OCI-M2 (cell line): ENCODE data around the gene KIAA0930.
"Not testable (repeated sequence)": the region's sequence is repeated elsewhere in the genome, so short reads cannot be mapped to it uniquely, and the experiment has no call there.

ENCODE experiments used
- DNase-seq: peaks from one replicate; lab custom pipeline; 2025; ENCODE audit not compliant: unreplicated experiment; lab: John Stamatoyannopoulos, UW

Gene KIAA0930

GRCh38 chr22:45263463-45264269 is 23.0 kb upstream of the KIAA0930 start:
- DNase-seq = no peak

- no peak for DNase-seq
Measured at GRCh38 chr22:45262931-45263462, 22.3 kb upstream of the KIAA0930 start.

- DNase-seq = no peak
Measured at GRCh38 chr22:45262195-45262930, 21.7 kb upstream of the KIAA0930 start.

- DNase-seq = no peak
Measured at GRCh38 chr22:45261407-45262088, 20.9 kb upstream of the KIAA0930 start.

- not testable (repeated sequence) for DNase-seq
Measured at GRCh38 chr22:45260395-45260759, 19.7 kb upstream of the KIAA0930 start.

GRCh38 chr22:45259754-45260394 is 19.2 kb upstream of the KIAA0930 start:
- DNase-seq = no peak

- not testable (repeated sequence) for DNase-seq
Measured at GRCh38 chr22:45257941-45258340, 17.2 kb upstream of the KIAA0930 start.

GRCh38 chr22:45254789-45255278 is 14.1 kb upstream of the KIAA0930 start:
- no peak for DNase-seq

GRCh38 chr22:45254388-45254787 is 13.7 kb upstream of the KIAA0930 start:
- DNase-seq = no peak

GRCh38 chr22:45253039-45253641 is 12.4 kb upstream of the KIAA0930 start:
- no peak for DNase-seq

- DNase-seq = no peak
Measured at GRCh38 chr22:45251825-45252224, 11.1 kb upstream of the KIAA0930 start.

GRCh38 chr22:45248832-45249561 is 8.3 kb upstream of the KIAA0930 start:
- DNase-seq = no peak

GRCh38 chr22:45246060-45246985 is 5.6 kb upstream of the KIAA0930 start:
- no peak for DNase-seq

- DNase-seq = no peak
Measured at GRCh38 chr22:45244916-45245315, 4.2 kb upstream of the KIAA0930 start.

GRCh38 chr22:45242778-45243191 is 2.1 kb upstream of the KIAA0930 start:
- DNase-seq = no peak

GRCh38 chr22:45240104-45240809 is 437 bp downstream of the KIAA0930 start:
- no peak for DNase-seq

- no peak for DNase-seq
Measured at GRCh38 chr22:45239681-45240051, 1.0 kb downstream of the KIAA0930 start.
